DOHH2 (cell line): ENCODE results near the gene MELTF.

Source experiments
- CTCF ChIP-seq: fragments of 200-600 bp; sonication (generic); IDR thresholded peaks from one replicate; pipeline ENCODE4 v1.5.1; 2014; ENCODE audit warnings: antibody characterized with exemption, mild to moderate bottlenecking, low read depth, low read length; ENCODE audit not compliant: poor library complexity, severe bottlenecking
- EZH2phosphoT487 ChIP-seq: fragments of 200-600 bp; sonication (generic); IDR thresholded peaks from 2 replicates; pipeline ENCODE4 v1.6.1; 2017; ENCODE audit warnings: borderline replicate concordance, mild to moderate bottlenecking, antibody characterized with exemption, low read length, moderate library complexity, mixed read lengths

GRCh38 chr3:197002701-197003454 lies 26.7 kb downstream of the MELTF start:
- TF ChIP-seq CTCF: peak; percentile 52
- no peak for TF ChIP-seq EZH2phosphoT487
